GM19452 (cell line): ENCODE results near the gene HELB.

Experiments used
- ATAC-seq: cut with Tn5 transposase; IDR thresholded peaks from one replicate; pipeline ENCODE4 v1.9.1; 2021; ENCODE audit not compliant: unreplicated experiment

The HELB gene

GRCh38 chr12:66354291-66354690 lies 52.0 kb downstream of the HELB start:
- no peak for ATAC-seq

GRCh38 chr12:66359300-66359699 lies 57.0 kb downstream of the HELB start:
- ATAC-seq: no peak

- ATAC-seq: no peak
These were observed 59.4 kb downstream of the HELB start for GRCh38 chr12:66361703-66362102.

GRCh38 chr12:66365718-66366490 lies 63.6 kb downstream of the HELB start:
- no peak for ATAC-seq

- no peak for ATAC-seq
These were observed 64.8 kb downstream of the HELB start for GRCh38 chr12:66367015-66367667.

- no peak for ATAC-seq
These were observed 69.7 kb downstream of the HELB start for GRCh38 chr12:66371982-66372381.

- no peak for ATAC-seq
These were observed 73.3 kb downstream of the HELB start for GRCh38 chr12:66375560-66375959.

GRCh38 chr12:66379616-66380015 lies 77.3 kb downstream of the HELB start:
- no peak for ATAC-seq

- no peak for ATAC-seq
These were observed 78.7 kb downstream of the HELB start for GRCh38 chr12:66380769-66381535.

GRCh38 chr12:66387117-66387516 lies 84.8 kb downstream of the HELB start:
- ATAC-seq: no peak
